Neural progenitor cell (in vitro differentiated cells): ENCODE measurements around the gene GSE1. TPM values are rescaled to one million over a fixed set of nuclear protein-coding genes. Genes with fewer than 3 reads are reported as not detected.
A peak's percentile ranks its signal among the peaks of the same experiment; 100 is the strongest.

Source experiments
- DNase-seq: peaks from one replicate; pipeline ENCODE4 v3.0.0-alpha.2; 2016; ENCODE audit warnings: low spot score
- H2AFZ ChIP-seq: fragments of 200-600 bp; sonication (generic); replicated peaks from 2 replicates; pipeline ENCODE4 v1.6.1; 2016; ENCODE audit warnings: antibody characterized with exemption
- H3F3A ChIP-seq: fragments of 200-600 bp; sonication (generic); 2 replicates; pipeline ENCODE4 v1.6.1; 2016; ENCODE audit warnings: antibody characterized with exemption, low read depth
- H3K27ac ChIP-seq: fragments of 200-600 bp; sonication (generic); 2 replicates; pipeline ENCODE4 v1.5.1; 2016; ENCODE audit warnings: mild to moderate bottlenecking
- H3K27me3 ChIP-seq: fragments of 200-600 bp; sonication (generic); 2 replicates; pipeline ENCODE4 v1.6.1; 2016; ENCODE audit warnings: mild to moderate bottlenecking, moderate library complexity
- H3K36me3 ChIP-seq: fragments of 200-600 bp; sonication (generic); 2 replicates; pipeline ENCODE4 v1.5.1; 2016
- H3K4me1 ChIP-seq: fragments of 200-600 bp; sonication (generic); 2 replicates; pipeline ENCODE4 v1.6.1; 2016; ENCODE audit warnings: mixed run types
- H3K4me2 ChIP-seq: fragments of 200-600 bp; sonication (generic); 2 replicates; pipeline ENCODE4 v1.6.1; 2016
- H3K4me3 ChIP-seq: fragments of 200-600 bp; sonication (generic); 2 replicates; pipeline ENCODE4 v1.5.1; 2016
- H3K79me2 ChIP-seq: fragments of 200-600 bp; sonication (generic); 2 replicates; pipeline ENCODE4 v1.6.1; 2016; ENCODE audit warnings: low read depth
- H3K9ac ChIP-seq: fragments of 200-600 bp; sonication (generic); 2 replicates; pipeline ENCODE4 v1.6.1; 2016
- H3K9me3 ChIP-seq: fragments of 200-600 bp; sonication (generic); 2 replicates; pipeline ENCODE4 v1.5.1; 2016; ENCODE audit warnings: low read depth
- H4K20me1 ChIP-seq: fragments of 200-600 bp; sonication (generic); 2 replicates; pipeline ENCODE4 v1.6.1; 2016; ENCODE audit warnings: low read depth
- H3K27ac Mint-ChIP-seq: 3 replicates; pipeline ENCODE4 v1.8.0; 2021; ENCODE audit warnings: mixed read lengths
- H3K27me3 Mint-ChIP-seq: 2 replicates; pipeline ENCODE4 v1.8.0; 2022; ENCODE audit warnings: low read depth, mild to moderate bottlenecking, inconsistent platforms, moderate library complexity, mixed read lengths; ENCODE audit not compliant: insufficient read depth
- H3K36me3 Mint-ChIP-seq: 3 replicates; pipeline ENCODE4 v1.8.0; 2021; ENCODE audit warnings: mixed read lengths
- H3K4me1 Mint-ChIP-seq: 3 replicates; pipeline ENCODE4 v1.8.0; 2021; ENCODE audit warnings: mixed read lengths
- H3K4me3 Mint-ChIP-seq: 3 replicates; pipeline ENCODE4 v1.8.0; 2021; ENCODE audit warnings: mild to moderate bottlenecking, moderate library complexity, mixed read lengths
- H3K9me3 Mint-ChIP-seq: 3 replicates; pipeline ENCODE4 v1.8.0; 2020; ENCODE audit warnings: mixed read lengths
- CTCF ChIP-seq: fragments of 200-600 bp; sonication (generic); IDR thresholded peaks from 2 replicates; pipeline ENCODE4 v1.5.1; 2017; ENCODE audit warnings: antibody characterized with exemption, mild to moderate bottlenecking
- EZH2 ChIP-seq: fragments of 200-600 bp; sonication (generic); IDR thresholded peaks from 2 replicates; pipeline ENCODE4 v1.6.1; 2017; ENCODE audit warnings: antibody characterized with exemption, mild to moderate bottlenecking, moderate library complexity
- EZH2phosphoT487 ChIP-seq: fragments of 200-600 bp; sonication (generic); IDR thresholded peaks from 2 replicates; pipeline ENCODE4 v1.6.1; 2017; ENCODE audit warnings: antibody characterized with exemption
- total RNA-seq: library from RNA; depleted of rRNA; stranded (reverse); fragments of >200 nt; gene quantifications from 2 replicates; pipeline ENCODE4 v1.2.3, GENCODE V29; 2015; ENCODE audit warnings: low replicate concordance

Gene GSE1
- total RNA-seq, 1 donor from 2014 or later: 7.7 TPM

- H3K79me2 ChIP-seq: peaks cover 83% of the 10 kb centered on the region
These were observed 6.2 kb downstream of the GSE1 start for GRCh38 chr16:85619101-85619891.

GRCh38 chr16:85620374-85620773 is 7.3 kb downstream of the GSE1 start:
- H3K4me1 ChIP-seq: peaks cover 37% of the 10 kb centered on the region
- no peak overlapping the region for H3K9ac ChIP-seq
- TF ChIP-seq EZH2phosphoT487 (no peak), EZH2 (no peak), CTCF (no peak)
- Mint-ChIP-seq H3K27me3 (peaks cover 24% of the 10 kb centered on the region), H3K9me3 (peaks cover 10% of the 10 kb centered on the region), H3K4me1 (peaks cover 47% of the 10 kb centered on the region), H3K27ac (no peak overlapping the region), H3K36me3 (peaks cover 9% of the 10 kb centered on the region), H3K4me3 (no peak overlapping the region)
- H2AFZ ChIP-seq: no peak overlapping the region
- DNase-seq: no peak
- no peaks in the 10 kb centered on the region for H3K9me3 ChIP-seq
- H3K27me3 ChIP-seq: no peaks in the 10 kb centered on the region
- peaks cover 94% of the 10 kb centered on the region for H3K79me2 ChIP-seq
- H3K27ac ChIP-seq: no peak overlapping the region
- H3K36me3 ChIP-seq: no peaks in the 10 kb centered on the region
- no peak overlapping the region for H3K4me2 ChIP-seq
- peaks cover 32% of the 10 kb centered on the region for H3F3A ChIP-seq
- peaks cover 86% of the 10 kb centered on the region for H4K20me1 ChIP-seq
- no peak overlapping the region for H3K4me3 ChIP-seq

More at GRCh38 chr16:85619101-85619891, 6.2 kb downstream of the GSE1 start:
- H3K4me1 Mint-ChIP-seq: peaks cover 44% of the 10 kb centered on the region
- Histone ChIP-seq H4K20me1 (peaks cover 86% of the 10 kb centered on the region), H3K4me2 (peak overlapping the region; percentile 41), H3K27ac (no peak overlapping the region), H3F3A (peaks cover 32% of the 10 kb centered on the region), H3K4me3 (no peak overlapping the region), H2AFZ (no peak overlapping the region), H3K9me3 (no peaks in the 10 kb centered on the region), H3K4me1 (peaks cover 44% of the 10 kb centered on the region), H3K36me3 (no peaks in the 10 kb centered on the region), H3K27me3 (no peaks in the 10 kb centered on the region), H3K9ac (no peak overlapping the region)
- H3K4me3 Mint-ChIP-seq: no peak overlapping the region
- H3K36me3 Mint-ChIP-seq: peaks cover 9% of the 10 kb centered on the region
- peaks cover 10% of the 10 kb centered on the region for H3K9me3 Mint-ChIP-seq
- no peak overlapping the region for H3K27ac Mint-ChIP-seq
- TF ChIP-seq EZH2: no peak
- TF ChIP-seq EZH2phosphoT487: no peak
- no peak for TF ChIP-seq CTCF
- peaks cover 20% of the 10 kb centered on the region for H3K27me3 Mint-ChIP-seq
- DNase-seq: no peak

GRCh38 chr16:85621698-85622428 is 8.7 kb downstream of the GSE1 start:
- H3K36me3 Mint-ChIP-seq: peaks cover 9% of the 10 kb centered on the region
- H3K27me3 Mint-ChIP-seq: peaks cover 26% of the 10 kb centered on the region
- H3K27ac Mint-ChIP-seq: no peak overlapping the region
- H3K27me3 ChIP-seq: no peaks in the 10 kb centered on the region
- no peaks in the 10 kb centered on the region for H3K36me3 ChIP-seq
- H3K79me2 ChIP-seq: peaks cover 91% of the 10 kb centered on the region
- no peak for DNase-seq
- H4K20me1 ChIP-seq: peaks cover 82% of the 10 kb centered on the region
- peaks cover 34% of the 10 kb centered on the region for H3K4me1 ChIP-seq
- no peak overlapping the region for H3K27ac ChIP-seq
- H3F3A ChIP-seq: peaks cover 34% of the 10 kb centered on the region
- H3K4me2 ChIP-seq: no peak overlapping the region
- TF ChIP-seq CTCF (no peak), EZH2phosphoT487 (no peak), EZH2 (no peak)
- H3K9me3 ChIP-seq: no peaks in the 10 kb centered on the region
- no peak overlapping the region for H3K4me3 Mint-ChIP-seq
- no peak overlapping the region for H2AFZ ChIP-seq
- peaks cover 10% of the 10 kb centered on the region for H3K9me3 Mint-ChIP-seq
- H3K9ac ChIP-seq: no peak overlapping the region
- peaks cover 46% of the 10 kb centered on the region for H3K4me1 Mint-ChIP-seq
- no peak overlapping the region for H3K4me3 ChIP-seq
